Erythroblast (primary cell): ENCODE measurements around the gene WRAP53.

Source experiments
- GATA1 ChIP-seq: IDR thresholded peaks from 2 replicates; pipeline ENCODE4 v1.6.1; 2011; ENCODE audit warnings: low read depth, mild to moderate bottlenecking, control low read depth, low read length, moderate library complexity
- POLR2A ChIP-seq: IDR thresholded peaks from 2 replicates; pipeline ENCODE4 v1.6.1; 2011; ENCODE audit warnings: mild to moderate bottlenecking, low read length

DNA sequence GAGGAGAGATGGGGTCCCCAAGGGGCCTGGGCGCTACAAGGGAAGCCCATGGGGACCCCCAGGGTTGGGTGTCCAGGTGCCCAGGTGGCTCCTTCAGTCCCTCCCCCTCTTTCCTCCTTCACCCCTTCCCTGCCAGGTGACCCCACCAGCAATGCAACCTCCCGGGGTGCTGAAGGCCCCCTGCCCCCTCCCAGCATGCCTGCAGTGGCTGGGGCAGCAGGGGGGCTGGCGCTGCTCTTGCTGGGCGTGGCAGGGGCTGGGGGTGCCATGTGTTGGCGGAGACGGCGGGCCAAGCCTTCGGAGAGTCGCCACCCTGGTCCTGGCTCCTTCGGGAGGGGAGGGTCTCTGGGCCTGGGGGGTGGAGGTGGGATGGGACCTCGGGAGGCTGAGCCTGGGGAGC lies 20.8 kb downstream of the WRAP53 start:
- TF ChIP-seq POLR2A (no peak), GATA1 (no peak)
